ENCODE results near the gene ALKBH5.

GRCh38 chr17:18224053-18224386, 40.4 kb downstream of the ALKBH5 start:
- TF ChIP-seq CBX2 (IDR thresholded peaks at IDR 0.05; ENCODE audit: borderline replicate concordance, low read depth) (no peak), CTCF (IDR thresholded peaks at IDR 0.05) (no peak), RFX5 (IDR thresholded peaks at IDR 0.05) (no peak), POLR2A (IDR thresholded peaks at IDR 0.05; ENCODE audit: low read length) (no peak), JUN (IDR thresholded peaks at IDR 0.05) (no peak), ZNF302 (CRISPR knock-in tag; IDR thresholded peaks at IDR 0.05) (no peak), E2F6 (IDR thresholded peaks at IDR 0.05; ENCODE audit: borderline replicate concordance, low read depth) (no peak), JUNB (IDR thresholded peaks at IDR 0.05) (no peak), HES2 (IDR thresholded peaks at IDR 0.05) (no peak)
